HFFc6 (cell line): Measurements from ENCODE around the gene RALY. TPM values are rescaled to one million over a fixed set of nuclear protein-coding genes. Genes with fewer than 3 reads are reported as not detected.

Source experiments
- DNase-seq: peaks from one replicate; pipeline ENCODE4 v3.0.0-alpha.2; 2018
- H3K27ac Mint-ChIP-seq: 2 replicates; pipeline ENCODE4 v1.8.0; 2020; ENCODE audit warnings: mild to moderate bottlenecking, mixed read lengths
- H3K27me3 Mint-ChIP-seq: 2 replicates; pipeline ENCODE4 v1.8.0; 2021; ENCODE audit warnings: mild to moderate bottlenecking, moderate library complexity, mixed read lengths; ENCODE audit not compliant: insufficient read depth
- H3K36me3 Mint-ChIP-seq: 2 replicates; pipeline ENCODE4 v1.8.0; 2021; ENCODE audit warnings: low read depth, mixed read lengths
- H3K4me1 Mint-ChIP-seq: 2 replicates; pipeline ENCODE4 v1.8.0; 2020; ENCODE audit warnings: low read depth, mixed read lengths
- H3K4me3 Mint-ChIP-seq: 2 replicates; pipeline ENCODE4 v1.8.0; 2020; ENCODE audit warnings: mild to moderate bottlenecking, moderate library complexity, mixed read lengths
- H3K9me3 Mint-ChIP-seq: 2 replicates; pipeline ENCODE4 v1.8.0; 2020; ENCODE audit warnings: mild to moderate bottlenecking, mixed read lengths
- total RNA-seq, 6 experiments: library from RNA; stranded (reverse); fragmentation: NEBNext Ultra II Directional; extraction: Animal tissue kit (Norgen Biotek cat#: 25700); gene quantifications; 2 replicates in 1 of 6; 3 replicates in 5 of 6; pipeline ENCODE4 v1.2.3, GENCODE V29; 2021
- TF ChIP-seq, protein P1 (sequence below): fragments of 200-600 bp; sonication (generic); IDR thresholded peaks from 2 replicates; pipeline ENCODE4 v1.5.0; 2021; ENCODE audit warnings: antibody characterized with exemption, mild to moderate bottlenecking

Gene RALY
- total RNA-seq, 6 experiments from 2014 or later, result 108 to 124 (median 118) TPM

DNA sequence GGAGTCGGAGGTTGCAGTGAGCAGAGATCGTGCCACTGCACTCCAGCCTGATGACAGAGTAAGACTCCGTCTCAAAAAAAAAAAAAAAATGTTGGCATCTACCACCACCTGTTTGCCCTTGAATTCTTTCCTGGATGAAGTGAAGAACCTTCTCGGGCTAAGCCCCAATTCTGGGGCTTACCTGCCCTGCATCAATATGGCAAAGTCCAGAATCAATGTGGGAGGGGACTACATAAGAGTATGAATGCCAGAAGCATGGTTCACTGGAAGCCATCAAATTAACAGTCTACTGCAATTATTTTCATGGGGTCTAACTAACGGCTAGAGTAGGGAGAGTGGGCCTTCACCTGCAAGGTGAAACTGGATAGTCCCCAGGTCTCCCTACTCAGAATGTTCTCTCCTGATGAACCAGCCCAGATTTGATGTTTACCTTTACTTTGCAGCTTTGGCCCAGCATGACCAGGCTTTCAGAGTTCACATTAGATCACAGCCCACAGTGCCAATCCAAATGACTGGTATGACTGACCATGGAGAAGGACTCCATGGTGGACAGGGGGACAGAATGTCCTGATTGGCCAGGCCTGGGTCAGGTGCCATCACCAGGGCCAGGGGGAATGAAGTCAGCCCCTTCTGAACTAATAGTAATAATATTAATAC lies 7.0 kb upstream of the RALY start:
- peaks cover 14% of the 10 kb centered on the region for H3K4me1 Mint-ChIP-seq
- no peaks in the 10 kb centered on the region for H3K9me3 Mint-ChIP-seq
- TF ChIP-seq, protein P1, sequence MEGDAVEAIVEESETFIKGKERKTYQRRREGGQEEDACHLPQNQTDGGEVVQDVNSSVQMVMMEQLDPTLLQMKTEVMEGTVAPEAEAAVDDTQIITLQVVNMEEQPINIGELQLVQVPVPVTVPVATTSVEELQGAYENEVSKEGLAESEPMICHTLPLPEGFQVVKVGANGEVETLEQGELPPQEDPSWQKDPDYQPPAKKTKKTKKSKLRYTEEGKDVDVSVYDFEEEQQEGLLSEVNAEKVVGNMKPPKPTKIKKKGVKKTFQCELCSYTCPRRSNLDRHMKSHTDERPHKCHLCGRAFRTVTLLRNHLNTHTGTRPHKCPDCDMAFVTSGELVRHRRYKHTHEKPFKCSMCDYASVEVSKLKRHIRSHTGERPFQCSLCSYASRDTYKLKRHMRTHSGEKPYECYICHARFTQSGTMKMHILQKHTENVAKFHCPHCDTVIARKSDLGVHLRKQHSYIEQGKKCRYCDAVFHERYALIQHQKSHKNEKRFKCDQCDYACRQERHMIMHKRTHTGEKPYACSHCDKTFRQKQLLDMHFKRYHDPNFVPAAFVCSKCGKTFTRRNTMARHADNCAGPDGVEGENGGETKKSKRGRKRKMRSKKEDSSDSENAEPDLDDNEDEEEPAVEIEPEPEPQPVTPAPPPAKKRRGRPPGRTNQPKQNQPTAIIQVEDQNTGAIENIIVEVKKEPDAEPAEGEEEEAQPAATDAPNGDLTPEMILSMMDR, result no peak
- DNase-seq, result no peak
- no peak overlapping the region for H3K4me3 Mint-ChIP-seq
- H3K27ac Mint-ChIP-seq, result no peak overlapping the region
- H3K36me3 Mint-ChIP-seq, result peaks cover 5% of the 10 kb centered on the region
- peaks cover 17% of the 10 kb centered on the region for H3K27me3 Mint-ChIP-seq

DNA sequence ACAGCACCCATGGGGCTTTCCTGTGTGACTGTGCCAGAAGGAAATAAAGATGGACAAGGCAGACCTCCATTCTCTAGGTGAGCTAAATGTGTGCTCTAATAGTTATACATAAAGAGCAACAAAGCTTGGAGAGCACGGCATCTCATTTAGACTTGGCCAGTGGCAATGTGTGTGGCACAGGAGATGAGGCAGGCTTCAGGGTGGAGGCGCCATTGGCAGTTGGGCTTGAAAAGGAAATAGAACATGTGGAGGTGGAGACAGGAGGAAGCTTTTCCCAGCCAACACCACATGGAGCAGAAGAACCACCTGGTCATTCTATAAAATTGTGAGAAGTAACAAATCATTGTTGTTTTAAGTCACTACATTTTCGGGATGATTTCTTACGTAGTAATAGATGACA lies 3.6 kb upstream of the RALY start:
- TF ChIP-seq, protein P1, result no peak
- H3K36me3 Mint-ChIP-seq, result peaks cover 5% of the 10 kb centered on the region
- no peak overlapping the region for H3K27ac Mint-ChIP-seq
- no peaks in the 10 kb centered on the region; the same call in none of the 2 replicates for H3K27me3 Mint-ChIP-seq
- no peak overlapping the region for H3K4me3 Mint-ChIP-seq
- DNase-seq, result no peak
- peaks cover 26% of the 10 kb centered on the region for H3K4me1 Mint-ChIP-seq
- no peaks in the 10 kb centered on the region for H3K9me3 Mint-ChIP-seq

DNA sequence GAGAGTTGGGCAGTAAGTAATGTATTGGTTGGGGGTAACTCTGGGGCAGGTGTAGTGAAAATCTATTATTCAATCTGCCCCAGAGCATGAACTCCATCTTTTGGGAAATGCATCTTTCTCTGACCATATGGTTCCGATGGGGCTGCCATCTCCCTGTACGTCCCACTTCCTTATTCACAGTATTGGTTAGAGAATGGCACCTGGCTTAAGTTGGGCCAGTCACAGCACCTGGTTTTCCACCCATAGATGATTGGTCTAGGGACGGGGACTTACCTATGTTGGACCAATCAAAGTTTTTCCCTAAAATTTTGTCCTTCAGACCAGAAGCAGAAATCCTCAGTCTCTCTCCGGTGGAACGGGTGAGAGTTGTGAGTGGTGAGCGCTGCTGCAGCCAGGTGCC lies 2.2 kb upstream of the RALY start:
- Mint-ChIP-seq H3K4me1 (peaks cover 38% of the 10 kb centered on the region), H3K9me3 (no peaks in the 10 kb centered on the region), H3K27me3 (no peaks in the 10 kb centered on the region; the same call in 1 of the 2 replicates), H3K27ac (no peak overlapping the region), H3K4me3 (peak overlapping the region; percentile 99), H3K36me3 (peaks cover 5% of the 10 kb centered on the region)
- TF ChIP-seq, protein P1, result no peak
- no peak for DNase-seq

DNA sequence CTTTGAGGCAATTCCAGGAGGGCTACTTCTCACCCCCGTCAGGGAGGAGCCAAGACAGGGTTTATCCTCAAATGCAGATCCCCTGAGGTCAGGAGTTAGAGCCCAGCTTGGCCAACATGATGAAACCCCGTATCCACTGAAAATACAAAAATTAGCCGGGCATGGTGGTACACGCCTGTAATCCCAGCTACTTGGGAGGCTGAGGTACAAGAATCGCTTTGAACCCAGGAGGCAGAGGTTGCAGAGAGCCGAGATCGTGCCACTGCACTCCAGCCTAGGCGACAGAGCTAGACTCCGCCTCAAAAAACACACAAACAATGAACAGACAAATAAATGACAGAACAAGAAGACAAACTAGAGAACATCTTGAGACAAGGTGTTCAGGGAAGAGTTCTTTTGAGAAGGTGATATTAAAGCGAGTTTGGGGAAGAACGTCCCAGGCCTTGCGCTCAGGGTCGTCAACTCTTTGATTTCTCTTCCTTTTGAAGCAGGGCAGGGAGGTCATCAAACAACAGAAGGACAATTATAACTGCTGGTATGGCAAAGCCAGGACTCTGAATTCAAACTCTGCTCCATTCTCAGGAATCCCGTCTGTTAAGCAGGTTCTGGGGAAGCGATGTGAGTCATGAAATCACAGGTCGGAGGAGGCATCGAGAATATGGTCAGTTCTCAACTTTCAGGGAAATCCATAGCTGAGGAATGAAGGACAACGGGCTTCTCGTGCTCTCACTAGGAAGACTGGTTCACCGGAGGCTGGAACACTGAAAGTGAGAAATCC lies 1.4 kb upstream of the RALY start:
- H3K4me1 Mint-ChIP-seq, result peaks cover 43% of the 10 kb centered on the region
- peak; percentile 25 for DNase-seq
- H3K27ac Mint-ChIP-seq, result peak overlapping the region; percentile 97

DNA sequence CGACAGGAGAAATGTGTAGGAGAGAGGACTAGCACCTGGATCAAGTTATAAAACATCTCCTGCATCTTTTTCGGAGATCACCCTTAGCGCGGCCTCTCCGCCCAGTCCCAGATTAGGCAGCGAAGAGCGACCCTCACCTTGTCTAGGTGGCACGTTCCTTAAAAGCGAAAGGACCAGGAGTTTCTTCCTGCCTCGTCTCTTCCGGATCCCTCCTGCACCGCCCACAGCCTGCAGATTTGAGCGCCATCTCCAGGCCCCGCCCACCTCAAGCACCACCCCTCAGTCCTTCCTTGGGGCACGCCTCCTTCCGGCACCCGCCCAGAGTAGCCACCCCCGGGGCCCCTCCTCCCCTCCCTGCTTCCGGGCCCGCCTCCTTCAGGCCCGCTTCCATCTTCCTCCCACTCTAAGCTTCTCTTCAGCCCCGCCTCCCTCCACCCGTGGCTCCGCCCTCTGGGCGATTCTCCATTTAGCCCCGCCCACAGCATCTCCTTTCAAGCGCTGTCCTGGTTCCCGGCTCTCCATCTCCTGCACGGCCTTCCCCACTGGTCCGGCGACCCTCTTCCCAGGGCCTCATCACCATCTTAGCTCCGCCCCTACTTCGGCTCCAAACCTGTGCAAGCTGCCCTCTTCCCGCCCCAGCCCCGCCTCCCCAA lies 662 bp upstream of the RALY start:
- Mint-ChIP-seq H3K36me3 (peaks cover 5% of the 10 kb centered on the region), H3K9me3 (no peaks in the 10 kb centered on the region), H3K4me1 (peaks cover 50% of the 10 kb centered on the region), H3K4me3 (peak overlapping the region; percentile 99), H3K27me3 (no peaks in the 10 kb centered on the region; the same call in 1 of the 2 replicates), H3K27ac (peak overlapping the region; percentile 97)
- TF ChIP-seq, protein P1, result no peak; the same call in 1 of the 2 replicates
- DNase-seq, result peak; percentile 97

More for the DNA sequence above, 1.4 kb upstream of the RALY start:
- Mint-ChIP-seq H3K9me3 (no peaks in the 10 kb centered on the region), H3K4me3 (peak overlapping the region; percentile 99), H3K27me3 (no peaks in the 10 kb centered on the region; the same call in 1 of the 2 replicates), H3K36me3 (peaks cover 5% of the 10 kb centered on the region)
- TF ChIP-seq, protein P1, result no peak
